LNCaP clone FGC (cell line): ENCODE data around the gene ZCCHC2.
A peak's percentile ranks its signal among the peaks of the same experiment; 100 is the strongest.

Experiments used
- DNase-seq: peaks from one replicate; pipeline ENCODE4 v3.0.0-alpha.2; 2011; ENCODE audit warnings: low read depth
- H3K4me3 ChIP-seq: 2 replicates; pipeline ENCODE4 v1.5.1; 2011; ENCODE audit warnings: mild to moderate bottlenecking, low read depth, low read length, control low read depth
- TF ChIP-seq, protein P1 (sequence below): IDR thresholded peaks from 2 replicates; pipeline ENCODE4 v1.5.1; 2012; ENCODE audit warnings: mild to moderate bottlenecking; ENCODE audit not compliant: control insufficient read depth, insufficient read depth; ENCODE audit errors: extremely low read depth

The ZCCHC2 gene

GRCh38 chr18:62498616-62499262 is 24.1 kb upstream of the ZCCHC2 start:
- TF ChIP-seq, protein P1, sequence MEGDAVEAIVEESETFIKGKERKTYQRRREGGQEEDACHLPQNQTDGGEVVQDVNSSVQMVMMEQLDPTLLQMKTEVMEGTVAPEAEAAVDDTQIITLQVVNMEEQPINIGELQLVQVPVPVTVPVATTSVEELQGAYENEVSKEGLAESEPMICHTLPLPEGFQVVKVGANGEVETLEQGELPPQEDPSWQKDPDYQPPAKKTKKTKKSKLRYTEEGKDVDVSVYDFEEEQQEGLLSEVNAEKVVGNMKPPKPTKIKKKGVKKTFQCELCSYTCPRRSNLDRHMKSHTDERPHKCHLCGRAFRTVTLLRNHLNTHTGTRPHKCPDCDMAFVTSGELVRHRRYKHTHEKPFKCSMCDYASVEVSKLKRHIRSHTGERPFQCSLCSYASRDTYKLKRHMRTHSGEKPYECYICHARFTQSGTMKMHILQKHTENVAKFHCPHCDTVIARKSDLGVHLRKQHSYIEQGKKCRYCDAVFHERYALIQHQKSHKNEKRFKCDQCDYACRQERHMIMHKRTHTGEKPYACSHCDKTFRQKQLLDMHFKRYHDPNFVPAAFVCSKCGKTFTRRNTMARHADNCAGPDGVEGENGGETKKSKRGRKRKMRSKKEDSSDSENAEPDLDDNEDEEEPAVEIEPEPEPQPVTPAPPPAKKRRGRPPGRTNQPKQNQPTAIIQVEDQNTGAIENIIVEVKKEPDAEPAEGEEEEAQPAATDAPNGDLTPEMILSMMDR = no peak
- no peak for DNase-seq
- H3K4me3 ChIP-seq = no peak overlapping the region

GRCh38 chr18:62499263-62499650 is 23.6 kb upstream of the ZCCHC2 start:
- TF ChIP-seq, protein P1 = no peak
- no peak overlapping the region for H3K4me3 ChIP-seq
- DNase-seq = no peak

DNA sequence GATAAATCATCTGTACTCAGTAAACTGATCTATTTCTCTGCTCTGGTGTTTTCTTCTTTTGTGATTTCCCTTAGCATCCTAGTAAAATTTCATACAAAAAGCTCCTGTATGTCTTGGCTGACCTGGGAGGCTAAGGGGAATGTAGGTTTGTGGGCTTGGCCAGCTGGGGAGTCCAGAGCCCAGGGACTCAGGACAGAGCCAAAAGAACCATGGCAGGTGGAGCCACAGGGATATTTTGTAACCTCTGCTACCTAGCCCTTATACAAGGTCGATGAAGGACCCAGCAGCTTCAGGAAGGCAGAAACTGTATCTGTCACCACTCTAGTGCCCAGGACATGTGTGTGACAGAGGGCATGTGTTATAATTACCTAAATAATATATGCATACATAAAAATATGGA is 22.7 kb upstream of the ZCCHC2 start:
- no peak overlapping the region for H3K4me3 ChIP-seq
- DNase-seq = no peak

DNA sequence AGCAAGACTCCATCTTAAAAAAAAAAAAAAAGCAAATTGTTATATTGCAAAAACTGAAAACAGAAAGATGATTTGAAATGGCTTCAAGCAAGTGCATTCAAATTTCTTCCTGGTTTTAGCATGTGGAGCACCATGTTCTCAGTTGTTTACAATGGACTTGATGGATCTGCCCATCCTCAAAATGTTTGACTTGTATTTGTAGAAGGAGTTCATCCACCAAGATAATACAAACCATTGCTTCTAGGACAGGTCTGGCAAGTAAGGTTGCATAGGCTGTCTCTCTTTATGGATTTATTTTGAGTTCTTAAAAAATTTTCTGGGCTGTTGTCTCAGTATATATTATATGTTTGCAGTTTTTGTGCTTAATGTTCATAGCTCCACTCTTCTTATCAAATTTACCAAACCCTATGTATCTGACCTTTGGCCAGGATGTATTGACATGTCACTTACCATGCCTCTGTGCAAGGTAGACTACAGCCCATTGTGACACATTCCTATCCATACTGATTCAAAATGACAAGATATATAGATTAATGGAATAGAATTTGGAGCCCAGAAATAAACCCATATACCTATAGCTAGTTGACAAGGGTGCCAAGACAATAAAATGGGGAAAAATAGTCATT is 21.7 kb upstream of the ZCCHC2 start:
- DNase-seq = peak; percentile 97
- no peak overlapping the region; the same call in 1 of the 2 replicates for H3K4me3 ChIP-seq
- TF ChIP-seq, protein P1 = no peak

More for the DNA sequence above, 22.7 kb upstream of the ZCCHC2 start:
- TF ChIP-seq, protein P1 = no peak

DNA sequence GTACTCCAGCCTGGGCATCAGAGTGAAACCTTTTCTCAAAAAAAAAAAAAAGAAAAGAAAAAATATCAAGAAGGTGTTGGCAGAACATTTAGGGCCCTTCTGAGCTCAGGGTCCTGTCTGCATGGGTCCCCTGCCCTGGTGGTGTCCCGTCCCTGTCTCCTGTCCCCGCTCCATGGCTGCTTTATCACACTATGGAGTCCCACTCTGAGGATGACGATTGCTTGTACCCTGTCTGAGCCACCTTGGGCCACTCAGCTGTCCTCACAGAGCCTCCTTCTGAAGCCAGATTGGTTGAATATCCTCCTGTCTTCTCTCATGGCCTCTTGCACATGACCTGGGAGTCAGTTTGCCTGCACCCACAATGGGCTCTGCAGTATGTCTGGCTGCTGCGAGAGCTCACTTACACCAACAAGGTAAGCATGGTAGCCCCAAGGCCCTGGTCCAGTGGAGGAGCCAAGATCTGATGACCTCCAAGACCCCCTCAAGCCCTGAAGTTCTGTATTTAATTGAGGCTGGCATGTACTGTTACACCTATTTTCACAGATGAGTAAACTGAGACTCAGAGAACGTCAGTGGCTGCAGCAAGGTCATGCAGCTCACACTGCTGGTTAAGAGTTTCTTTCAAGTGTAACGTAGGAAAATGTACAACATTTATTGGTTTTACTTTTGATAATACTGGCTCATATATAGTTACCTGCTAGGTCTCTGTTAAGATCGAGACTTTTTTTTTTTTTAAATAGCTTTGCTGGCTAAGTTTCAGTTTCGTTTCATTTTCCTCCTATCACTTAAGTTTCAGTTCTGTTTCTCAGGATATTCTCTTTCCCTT is 16.9 kb upstream of the ZCCHC2 start:
- H3K4me3 ChIP-seq = peak overlapping the region; percentile 41
- DNase-seq = no peak
- TF ChIP-seq, protein P1 = no peak

DNA sequence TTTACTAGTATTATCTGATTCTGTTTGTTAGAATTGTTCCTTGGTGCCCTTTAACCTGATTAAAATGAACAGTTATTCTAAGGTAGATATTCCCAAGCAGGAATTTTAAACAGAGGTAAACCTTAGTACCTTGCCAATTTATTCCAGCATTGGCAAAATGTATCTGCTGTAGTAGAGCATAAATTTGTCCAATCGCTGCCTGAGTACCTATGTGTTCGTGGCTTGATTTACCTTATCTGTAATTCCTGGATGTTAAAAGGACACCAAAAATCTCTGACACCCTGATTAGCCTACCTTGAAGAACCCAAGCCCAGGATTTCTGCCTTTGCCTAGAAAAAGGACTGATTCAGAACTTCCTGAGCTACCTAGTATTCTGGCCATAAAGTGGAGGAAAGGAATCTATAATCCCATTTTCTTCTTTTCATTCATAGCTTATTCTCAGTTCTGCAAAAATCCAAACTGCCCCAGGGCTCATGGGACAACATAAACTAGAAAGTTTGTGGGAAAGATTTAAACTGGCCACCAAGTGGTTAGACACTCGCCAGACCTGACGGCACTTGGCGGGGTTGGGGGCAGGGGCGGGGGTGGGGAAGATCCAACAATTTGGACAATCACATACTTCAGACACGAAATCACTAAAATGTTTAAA is 16.2 kb upstream of the ZCCHC2 start:
- DNase-seq = no peak
- peak overlapping the region; percentile 41 for H3K4me3 ChIP-seq
- TF ChIP-seq, protein P1 = no peak
